Effector CD8-positive, alpha-beta T cell (primary cell): ENCODE data around the gene BSG.
A peak's percentile ranks its signal among the peaks of the same experiment; 100 is the strongest.

ENCODE experiments used
- DNase-seq: peaks from one replicate; lab custom pipeline; 2025; lab: John Stamatoyannopoulos, UW
- total RNA-seq, 4 experiments: gene quantifications; one replicate each; lab custom pipeline; 2026; lab: John Stamatoyannopoulos, UW

Gene BSG
- 135 to 189 (median 144) reads per million in 4 experiments for total RNA-seq

DNA sequence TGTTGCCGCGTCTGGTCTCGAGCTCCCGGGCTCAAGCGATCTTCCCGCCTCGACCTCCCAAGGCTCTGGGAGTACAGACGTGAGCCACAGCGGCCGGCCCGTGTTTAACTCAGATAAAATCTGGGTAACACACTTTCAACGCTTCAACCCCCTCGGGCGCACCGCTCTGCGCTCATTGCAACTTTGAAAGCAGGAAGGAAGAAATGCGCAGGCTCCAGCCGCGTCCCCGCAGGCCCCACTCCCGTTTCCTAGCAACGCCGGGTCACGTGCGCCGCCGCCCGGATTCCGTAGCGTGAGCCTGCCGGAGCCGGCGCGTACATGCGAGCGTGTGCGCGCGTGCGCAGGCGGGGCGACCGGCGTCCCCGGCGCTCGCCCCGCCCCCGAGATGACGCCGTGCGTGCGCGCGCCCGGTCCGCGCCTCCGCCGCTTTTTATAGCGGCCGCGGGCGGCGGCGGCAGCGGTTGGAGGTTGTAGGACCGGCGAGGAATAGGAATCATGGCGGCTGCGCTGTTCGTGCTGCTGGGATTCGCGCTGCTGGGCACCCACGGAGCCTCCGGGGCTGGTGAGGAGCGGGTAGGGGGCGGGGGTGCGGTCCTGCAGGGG is at the start of gene BSG:
Gene BSG (plus strand): TSS at position 457 of the 603 bp plus-strand sequence. CDS start 39 bp downstream, at position 496.
- DNase-seq, result peak; percentile 96

DNA sequence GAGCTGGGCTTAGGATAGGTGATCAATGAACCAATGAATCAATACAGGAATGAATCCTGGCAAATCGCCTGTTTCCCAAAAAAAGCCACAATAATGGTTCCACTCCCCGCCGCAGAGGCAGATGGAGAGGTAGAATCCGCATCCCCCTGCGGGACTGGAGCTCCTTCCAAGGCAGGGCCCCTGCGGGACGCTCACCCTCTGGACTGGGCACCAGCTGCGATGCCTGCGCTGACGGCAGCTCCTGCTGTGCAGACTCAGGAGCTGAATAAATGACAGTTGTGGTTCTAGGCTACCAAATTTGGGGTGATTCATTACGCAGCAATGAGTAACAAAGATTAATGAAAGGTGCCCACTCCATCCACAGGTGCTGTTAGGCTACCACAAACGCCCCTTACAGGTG is 49.7 kb upstream of the BSG start:
- no peak for DNase-seq

DNA sequence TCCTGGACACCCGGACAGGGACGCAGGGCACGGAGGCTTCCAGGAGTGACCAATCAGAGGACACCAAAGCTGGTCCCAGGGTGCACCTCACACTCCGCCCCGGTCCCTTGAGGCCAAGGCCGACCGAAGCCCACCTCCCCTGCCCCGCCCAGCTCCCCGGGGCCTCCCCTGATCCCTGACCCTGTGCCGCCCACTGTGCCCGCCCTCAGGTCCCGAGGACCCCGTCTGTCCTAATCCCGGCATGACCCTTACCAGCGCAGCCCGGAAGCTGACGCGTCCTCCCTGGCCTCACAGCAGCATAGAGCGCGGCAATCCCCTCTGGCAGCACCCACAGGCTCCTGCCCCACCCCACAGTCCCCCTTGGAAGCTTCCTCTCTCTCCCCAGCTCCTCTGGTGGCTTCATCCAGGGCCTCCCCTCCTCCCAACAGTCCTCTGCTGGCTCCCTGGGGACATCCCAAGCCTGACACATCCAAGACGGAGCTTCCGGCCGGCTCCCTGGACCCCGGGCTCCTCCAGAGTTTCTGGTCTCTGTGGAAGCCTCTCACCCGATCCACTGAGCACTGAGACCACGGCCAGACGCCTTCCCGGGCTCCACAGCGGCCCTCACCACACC is 48.2 kb upstream of the BSG start:
- no peak for DNase-seq

DNA sequence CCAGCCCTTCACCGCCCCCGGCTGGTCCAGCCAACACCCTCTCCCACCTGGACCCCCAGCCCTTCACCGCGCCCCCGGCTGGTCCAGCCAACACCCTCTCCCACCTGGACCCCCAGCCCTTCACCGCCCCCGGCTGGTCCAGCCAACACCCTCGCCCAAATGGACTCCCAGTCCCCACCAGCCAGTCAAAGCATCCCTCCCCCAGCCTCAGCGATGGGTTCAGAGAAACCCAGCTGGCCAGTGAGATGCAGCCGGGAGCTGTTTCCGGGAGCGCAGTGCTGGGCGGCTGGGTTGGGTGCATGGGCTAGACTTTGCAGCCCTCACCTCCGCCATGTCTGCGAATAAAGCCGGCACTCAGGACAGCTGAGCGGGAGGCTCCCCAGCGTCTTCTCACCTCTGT is 47.4 kb upstream of the BSG start:
- no peak for DNase-seq

DNA sequence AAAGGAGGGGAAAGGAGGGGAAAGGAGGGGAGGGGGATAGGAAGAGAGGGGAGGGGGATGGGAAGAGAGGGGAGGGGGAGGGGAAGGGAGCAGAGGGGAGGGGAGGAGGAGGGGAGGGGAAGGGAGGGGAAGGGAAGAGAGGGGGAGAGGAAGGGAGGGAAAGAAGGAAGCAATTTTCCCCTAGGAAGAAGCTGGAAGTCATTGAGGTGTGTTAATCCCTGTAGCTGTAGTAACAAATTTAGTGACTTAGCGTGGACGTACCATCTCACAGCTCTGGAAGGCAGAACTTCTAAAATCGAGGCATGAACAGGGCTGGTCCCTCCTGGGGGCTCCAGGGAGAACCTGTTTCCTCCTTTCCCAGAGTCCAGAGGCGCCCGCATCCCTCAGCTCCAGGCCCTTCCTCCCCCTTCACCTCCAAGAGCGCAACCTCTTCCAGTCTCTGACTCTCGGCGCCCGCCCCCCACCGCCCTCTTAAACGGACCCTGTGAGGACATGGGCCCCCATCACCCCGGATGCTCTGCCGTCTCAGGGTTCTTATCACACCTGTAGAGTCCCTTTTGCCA is 46.5 kb upstream of the BSG start:
- DNase-seq, result no peak

DNA sequence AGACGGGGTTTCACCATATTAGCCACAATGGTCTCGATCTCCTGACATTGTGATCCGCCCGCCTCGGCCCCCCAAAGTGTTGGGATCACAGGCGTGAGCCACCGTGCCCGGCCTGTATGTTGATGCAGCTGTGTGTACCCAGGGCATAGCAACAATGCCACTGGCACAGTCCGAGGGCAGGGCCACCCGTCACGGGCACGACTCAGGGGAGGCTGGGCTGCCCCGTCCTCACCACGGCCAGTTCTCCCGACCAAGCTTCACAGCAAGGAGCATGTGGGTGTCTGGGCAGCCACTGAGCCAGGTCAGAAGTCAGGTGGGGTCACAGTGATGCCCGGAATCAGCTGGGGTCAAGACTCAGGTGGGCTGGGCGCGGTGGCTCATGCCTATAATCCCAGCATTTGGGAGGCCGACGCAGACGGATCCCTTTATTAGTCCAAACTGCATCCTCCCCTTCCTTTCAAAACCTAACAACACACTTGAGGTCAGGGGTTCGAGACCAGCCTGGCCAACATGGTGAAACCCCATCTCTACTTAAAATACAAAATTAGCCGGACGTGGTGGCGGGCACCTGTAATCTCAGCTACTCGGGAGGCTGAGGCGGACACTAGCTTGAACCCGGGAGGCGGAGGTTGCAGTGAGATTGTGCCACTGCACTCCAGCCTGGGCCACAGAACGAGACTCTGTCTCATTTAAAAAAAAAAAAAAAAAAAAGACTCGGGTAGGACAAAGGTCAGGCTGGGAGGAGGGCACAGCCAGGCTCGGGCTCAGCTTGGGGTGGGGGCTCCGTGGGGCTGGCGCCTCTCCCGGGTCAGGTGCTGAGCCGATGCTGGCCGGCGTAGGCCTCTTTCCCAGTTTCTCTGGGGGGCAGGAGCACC is 42.0 kb upstream of the BSG start:
- no peak for DNase-seq

DNA sequence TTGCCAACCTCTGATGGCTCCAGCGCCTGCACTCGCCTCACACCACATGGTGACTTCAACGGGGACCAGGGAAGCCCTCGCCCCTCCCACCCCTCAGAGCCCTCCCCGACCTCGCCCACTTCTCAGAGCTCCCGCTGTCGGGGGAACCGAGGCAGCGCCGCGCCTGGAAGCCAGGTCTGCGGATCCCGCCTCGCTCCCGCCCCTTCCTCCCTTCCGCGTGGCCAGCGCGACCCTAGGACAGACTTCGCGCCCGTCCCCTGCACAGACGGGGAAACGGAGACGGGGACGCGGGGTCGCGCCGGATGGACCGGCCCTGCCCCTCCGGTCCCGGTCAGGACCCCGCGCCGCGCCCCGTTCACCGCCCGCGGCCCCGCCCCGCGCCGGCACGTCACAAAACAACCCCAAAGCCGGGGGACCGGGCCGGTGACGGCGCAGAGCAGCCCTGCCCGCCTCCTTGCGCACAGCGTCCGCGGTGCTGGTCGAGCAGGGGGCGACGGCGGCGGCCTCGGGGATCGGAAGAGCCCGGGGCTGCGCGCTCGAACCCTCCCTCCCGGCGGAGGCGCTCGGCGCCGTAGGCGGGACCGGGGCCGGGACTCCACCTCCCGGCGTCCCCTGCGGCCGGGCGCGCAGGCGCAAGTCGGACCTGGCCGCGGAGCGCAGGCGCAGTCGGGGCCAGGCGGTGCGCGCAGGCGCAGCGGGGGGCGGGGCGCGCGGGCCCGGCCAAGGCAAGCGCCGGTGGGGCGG is 41.2 kb upstream of the BSG start:
- peak; percentile 82 for DNase-seq

DNA sequence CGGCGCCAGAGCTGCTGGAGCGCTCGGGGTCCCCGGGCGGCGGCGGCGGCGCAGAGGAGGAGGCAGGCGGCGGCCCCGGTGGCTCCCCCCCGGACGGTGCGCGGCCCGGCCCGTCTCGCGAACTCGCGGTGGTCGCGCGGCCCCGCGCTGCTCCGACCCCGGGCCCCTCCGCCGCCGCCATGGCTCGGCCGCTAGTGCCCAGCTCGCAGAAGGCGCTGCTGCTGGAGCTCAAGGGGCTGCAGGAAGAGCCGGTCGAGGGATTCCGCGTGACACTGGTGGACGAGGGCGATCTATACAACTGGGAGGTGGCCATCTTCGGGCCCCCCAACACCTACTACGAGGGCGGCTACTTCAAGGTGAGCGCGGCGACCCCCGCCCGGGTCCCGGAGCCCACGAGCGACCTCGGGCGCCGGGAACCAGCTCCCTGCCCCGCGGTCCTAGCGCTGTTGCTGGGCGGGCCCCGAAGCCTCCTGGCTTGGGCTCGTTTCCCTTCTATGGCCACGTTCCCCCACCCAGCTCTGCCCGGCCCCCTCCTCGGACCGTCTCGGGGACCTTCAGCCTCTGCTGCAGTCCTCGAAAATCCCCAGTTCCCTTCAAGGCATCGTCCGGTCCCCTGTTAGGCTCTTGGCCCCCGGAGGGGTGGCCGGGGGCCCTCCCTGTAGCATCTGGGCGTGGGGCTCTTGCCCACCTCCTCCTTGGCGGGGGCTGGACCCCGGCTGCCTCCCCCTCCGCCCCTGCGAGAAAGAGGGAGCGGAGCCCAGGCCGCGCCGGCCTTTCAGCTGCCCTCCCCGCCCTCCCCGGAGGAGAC is 40.4 kb upstream of the BSG start, which contains the start of gene CDC34:
Gene CDC34 (plus strand): TSS at position 8 of the 808 bp plus-strand sequence. CDS start 172 bp downstream, at position 180.
- DNase-seq, result no peak

DNA sequence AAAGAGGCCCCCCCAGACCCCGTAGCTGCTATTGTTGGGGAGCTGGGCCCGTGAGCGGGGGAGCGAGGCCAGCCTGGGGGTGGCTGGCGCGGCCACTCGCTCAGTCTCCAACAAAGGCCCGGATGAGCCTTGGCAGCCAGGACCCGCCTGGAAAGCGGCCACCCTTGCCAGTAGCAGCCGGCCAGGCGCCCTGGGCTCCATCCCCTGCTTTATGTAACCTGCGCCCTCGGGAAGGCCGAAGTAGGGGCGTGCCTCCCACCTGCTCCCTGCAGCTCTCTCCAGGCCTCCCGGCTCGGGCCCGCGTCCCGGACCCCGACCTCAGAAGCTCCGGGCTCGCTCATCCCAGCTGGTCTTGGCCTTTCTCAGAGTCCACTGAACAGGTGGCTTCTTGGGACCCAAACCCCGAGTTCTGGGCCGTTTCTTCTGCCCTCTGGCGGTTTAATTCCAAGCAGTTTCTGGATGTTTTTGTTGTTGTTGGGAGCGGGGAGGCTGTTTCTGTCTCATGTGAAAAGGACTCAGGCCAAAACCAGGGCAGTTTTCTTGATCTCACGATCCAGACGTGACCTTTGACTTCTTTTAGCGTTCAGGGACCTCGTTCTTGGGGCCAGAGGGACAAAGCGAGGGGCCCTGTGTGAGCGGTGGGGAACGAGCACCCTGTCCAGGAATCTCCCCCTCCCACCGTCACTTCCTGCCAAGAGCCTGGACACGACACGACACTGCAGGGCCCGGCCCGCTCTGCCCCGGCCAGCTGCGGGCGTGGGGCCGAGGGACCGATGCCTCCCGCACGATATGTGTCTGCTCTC is 39.6 kb upstream of the BSG start:
- DNase-seq, result no peak

DNA sequence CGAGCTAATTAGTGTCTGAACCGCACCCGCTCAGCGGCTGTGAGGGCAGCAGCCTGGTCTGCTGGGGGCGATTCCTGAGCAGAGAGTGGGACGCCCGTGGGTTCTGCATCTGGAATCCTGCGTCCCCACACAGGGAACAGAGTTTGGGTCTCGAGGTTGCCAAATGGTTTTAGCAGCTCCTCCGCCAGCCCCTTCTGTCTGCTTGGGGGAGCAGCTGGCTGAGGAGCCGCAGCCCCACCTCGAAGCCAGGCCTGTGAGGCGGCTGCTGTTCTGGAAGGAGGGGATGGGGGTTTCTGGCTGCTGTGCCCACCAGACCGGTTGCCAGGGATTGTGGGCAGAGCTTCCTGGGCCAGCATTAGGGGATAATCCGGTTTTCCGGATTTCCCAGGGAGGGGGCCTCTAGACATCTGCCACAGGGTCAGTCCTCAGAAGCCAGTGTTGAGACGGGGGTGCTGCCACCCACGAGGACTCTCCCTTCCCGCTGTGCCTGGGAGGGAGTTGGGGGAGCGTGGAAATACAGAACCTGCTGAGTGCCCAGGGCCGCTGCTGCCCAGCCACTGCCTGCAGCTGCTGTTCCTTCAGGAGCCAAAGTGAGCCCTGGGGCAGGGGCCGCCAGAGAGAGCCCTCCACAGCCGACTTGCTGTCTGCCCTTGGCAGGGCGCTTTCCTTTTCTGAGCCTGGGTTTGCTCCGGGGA is 38.9 kb upstream of the BSG start:
- DNase-seq, result no peak

DNA sequence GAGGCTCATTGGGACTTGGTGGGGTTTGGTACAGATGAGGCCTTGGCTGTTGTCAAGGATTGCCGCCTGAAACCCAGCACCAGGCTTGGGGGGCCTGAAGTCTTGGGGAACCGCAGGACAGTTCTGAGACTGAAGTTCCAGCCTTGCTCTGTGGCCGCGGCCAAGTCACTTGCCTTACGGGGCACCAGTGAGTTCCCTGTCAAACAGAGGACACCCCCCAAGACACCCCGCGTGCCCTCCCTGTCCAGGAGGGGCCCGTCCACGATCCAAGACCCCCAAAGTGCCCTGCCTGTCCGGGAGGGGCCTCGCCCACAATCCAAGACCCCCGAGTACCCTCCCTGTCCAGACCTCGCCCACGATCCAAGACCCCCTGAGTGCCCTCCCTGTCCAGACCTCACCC is 38.3 kb upstream of the BSG start:
- DNase-seq, result no peak

DNA sequence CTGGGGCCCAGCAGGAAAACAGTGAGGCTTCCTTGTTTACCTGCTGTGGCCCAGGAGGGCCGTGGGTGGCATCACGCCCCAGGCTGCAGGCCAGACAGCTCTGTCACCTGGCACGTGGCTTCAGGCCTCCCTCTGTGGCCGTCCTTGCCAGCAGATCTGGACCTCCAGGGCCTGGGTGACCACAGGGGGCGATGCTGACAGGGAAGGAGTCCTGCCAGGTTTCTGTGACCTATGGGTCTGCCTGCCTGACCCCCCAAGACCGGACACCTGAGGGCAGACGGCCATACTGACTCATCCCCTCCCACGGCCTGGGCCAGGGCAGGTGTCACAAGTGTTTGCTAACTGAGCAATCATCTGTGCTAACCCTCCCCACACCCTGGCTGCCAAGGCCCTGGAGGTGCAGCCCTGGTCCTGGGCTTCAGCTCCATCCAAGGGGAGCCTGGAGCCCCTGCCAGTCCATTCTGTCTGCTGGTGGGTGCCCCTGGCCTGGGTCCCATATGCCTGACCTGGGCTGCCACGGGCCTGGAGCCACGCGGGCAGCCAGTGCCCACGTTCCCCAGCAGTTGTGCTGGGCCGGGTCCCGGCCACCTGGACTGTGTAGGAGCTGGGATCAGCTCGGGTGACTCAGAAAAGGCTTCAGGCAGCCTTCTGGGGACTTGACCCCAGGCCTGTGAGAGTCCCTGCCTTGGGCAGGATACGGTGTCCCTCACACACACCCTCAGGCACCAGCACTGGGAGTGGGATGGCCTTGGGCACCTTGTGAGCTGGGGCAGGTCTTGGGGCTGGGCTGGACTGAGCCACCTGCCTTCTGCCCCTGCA is 37.2 kb upstream of the BSG start:
- no peak for DNase-seq

DNA sequence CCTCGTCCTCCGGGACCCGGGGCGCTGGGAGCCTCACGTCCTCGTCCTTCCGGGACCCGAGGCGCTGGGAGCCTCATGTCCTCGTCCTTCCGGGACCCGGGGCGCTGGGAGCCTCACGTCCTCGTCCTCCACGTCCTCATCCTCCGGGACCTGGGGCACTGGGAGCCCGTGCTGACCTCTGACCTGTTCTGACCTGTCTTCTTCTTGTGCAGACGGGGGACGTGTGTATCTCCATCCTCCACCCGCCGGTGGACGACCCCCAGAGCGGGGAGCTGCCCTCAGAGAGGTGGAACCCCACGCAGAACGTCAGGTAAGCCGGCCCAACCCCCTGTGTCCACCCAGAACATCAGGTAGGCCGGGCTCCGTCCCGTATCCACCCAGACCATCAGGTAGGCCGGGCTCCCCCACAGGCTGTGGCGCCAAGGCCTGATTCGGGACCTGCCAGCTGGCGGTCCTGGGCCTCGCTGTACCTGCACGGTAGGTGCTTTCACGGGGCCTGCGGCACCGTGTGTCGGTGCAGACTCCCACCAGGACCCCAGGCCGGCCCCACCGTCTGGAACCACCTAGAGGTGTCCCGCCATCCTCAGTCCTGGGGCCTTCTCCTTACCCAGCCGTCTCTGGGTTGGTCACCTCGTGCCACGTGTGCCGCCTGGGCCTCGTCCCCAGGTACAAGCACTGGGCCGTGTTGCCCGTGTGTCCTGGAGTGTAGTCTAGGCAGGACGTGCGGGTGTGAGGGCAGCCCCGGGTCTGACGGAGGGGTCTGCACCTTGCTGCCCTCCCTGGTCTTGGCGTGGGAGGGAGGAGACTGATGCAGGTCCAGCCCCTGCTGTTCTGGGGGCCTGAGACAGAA is 36.1 kb upstream of the BSG start:
- DNase-seq, result no peak

DNA sequence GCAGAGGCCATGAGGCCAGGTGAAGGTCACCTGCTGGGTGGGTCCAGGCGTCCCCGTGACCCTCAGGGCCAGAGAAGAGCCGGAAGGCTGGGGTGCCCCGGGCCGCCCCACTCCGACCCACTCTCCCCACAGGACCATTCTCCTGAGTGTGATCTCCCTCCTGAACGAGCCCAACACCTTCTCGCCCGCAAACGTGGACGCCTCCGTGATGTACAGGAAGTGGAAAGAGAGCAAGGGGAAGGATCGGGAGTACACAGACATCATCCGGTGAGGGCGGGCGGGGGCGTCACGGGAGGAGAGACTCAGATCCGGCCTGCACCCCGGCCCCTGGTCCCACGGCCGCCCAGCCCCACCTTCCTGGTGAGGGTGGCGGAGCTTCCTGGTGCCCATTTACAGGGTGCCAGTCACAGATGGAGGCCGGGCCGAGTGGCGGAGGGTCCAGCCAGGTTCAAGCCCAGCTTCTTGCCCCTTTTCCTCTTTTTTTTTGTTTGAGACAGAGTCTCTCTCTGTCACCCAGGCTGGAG is 35.5 kb upstream of the BSG start:
- DNase-seq, result no peak

DNA sequence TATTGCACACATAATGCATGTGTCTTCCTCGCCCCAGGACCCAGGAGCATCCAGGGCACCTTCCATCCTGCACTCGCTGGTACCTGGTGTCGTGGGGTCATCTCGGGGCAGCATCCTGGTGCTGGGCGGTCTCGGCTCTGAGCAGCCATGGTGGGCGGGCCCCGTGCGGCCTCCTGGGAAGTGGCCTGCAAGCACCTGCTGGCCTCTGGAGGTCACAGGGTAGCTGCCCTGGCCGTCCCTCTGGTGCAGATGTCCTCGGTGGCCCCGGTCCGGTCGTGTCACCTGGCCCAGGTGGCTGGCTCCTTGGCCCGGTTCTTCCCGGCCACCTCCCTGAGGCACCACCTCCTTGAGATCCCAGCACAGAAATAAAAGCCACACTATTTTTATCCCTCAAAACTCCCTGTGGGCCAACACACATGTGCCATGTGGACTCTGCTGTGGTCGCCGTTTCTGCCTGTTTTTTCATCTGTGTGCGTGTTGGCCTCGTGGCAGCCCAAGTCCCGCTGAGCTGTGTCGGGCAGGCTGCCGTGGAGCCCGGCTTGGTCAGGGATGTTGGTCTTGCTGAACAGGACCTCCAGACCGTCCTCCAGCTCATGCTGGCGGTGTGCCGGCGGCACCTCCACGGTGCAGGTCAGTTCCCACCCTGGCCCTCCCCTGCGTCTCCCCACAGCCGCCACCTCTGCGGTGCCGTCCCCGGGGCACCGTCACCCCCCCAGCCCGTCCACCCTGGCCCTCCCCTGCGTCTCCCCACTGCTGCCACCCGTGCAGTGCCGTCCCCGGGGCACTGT is 33.6 kb upstream of the BSG start:
- no peak for DNase-seq

DNA sequence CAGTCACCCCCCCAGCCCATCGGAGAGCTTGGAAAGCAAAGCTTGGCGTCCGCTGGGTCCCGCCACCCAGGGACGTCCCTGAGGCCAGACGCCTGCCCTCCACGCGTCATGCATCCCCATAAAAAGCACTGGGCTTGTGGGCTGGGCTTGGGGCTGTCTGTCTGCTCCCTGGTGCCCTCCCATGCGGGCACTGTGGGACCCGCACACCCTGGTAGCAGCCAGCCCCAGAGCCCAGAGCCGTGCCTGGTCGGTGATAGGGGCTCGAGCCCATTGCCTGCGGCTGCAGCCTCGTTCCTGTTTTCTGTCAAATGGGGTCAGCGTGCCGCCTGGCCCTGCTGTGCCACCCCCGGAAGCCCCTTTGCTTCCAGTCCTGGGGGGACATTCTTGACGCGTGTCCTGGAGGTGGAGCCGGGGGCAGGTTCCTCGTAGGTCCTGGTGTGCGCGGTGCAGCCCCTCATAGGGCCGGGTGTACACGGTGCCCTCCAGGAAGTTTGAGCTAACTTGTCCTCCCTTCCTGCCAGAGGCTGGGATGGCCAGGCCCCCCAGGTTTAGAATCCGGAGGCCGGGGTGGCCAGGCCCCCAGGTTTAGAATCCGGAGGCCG is 32.9 kb upstream of the BSG start:
- DNase-seq, result no peak
